Measurements from ENCODE around the gene ALX4. TPM values are rescaled to one million over a fixed set of nuclear protein-coding genes. Genes with fewer than 3 reads are reported as not detected.

ALX4 gene
- total and polyA plus RNA-seq, 2 of the 8 experiments (the other 6 are each of a cell fraction or from before 2014, with no cell fraction given), result not detected

GRCh38 chr11:44264438-44264749, 45.5 kb downstream of the ALX4 start:
- H3K23me2 ChIP-seq (ENCODE audit: low read depth, low read length), result no peaks in the 10 kb centered on the region
- H2BK20ac ChIP-seq (ENCODE audit: low read length), result no peak overlapping the region
- H3K4me3 ChIP-seq (ENCODE audit: extremely low read depth in 1 of 4, insufficient read depth in 2 of 4, low read depth in 3 of 4, low read length in 4 of 4), result no peak overlapping the region
- no peak overlapping the region for H2BK120ac ChIP-seq (replicated peaks; ENCODE audit: low read depth, low read length)
- no peaks in the 10 kb centered on the region for H3K79me2 ChIP-seq (ENCODE audit: control insufficient read depth in 1 of 2, insufficient read depth in 2 of 2, low read length in 2 of 2)
- H4K5ac ChIP-seq (ENCODE audit: insufficient read length, low read depth, low read length), result no peak overlapping the region
- no peaks in the 10 kb centered on the region for H3K36me3 ChIP-seq (ENCODE audit: control insufficient read depth in 2 of 4, insufficient read depth in 4 of 4, low read length in 3 of 4)
- WGBS, 2 experiments (ENCODE audit: extremely low coverage in 1 of 2, insufficient coverage in 1 of 2, insufficient read length in 1 of 2, insufficient replicate concordance in 2 of 2, low coverage in 1 of 2, low lambda C conversion rate in 2 of 2, missing lambda C conversion rate in 1 of 2), result 95% methylated on average over 3 of the region's 8 CpGs; no CpG with 5 or more reads in 1 of the 2 experiments
- H2BK12ac ChIP-seq (ENCODE audit: low read depth, low read length), result no peak overlapping the region
- H3K79me1 ChIP-seq (ENCODE audit: low read depth, low read length), result no peaks in the 10 kb centered on the region
- H3K4ac ChIP-seq (replicated peaks; ENCODE audit: insufficient read length, low read depth, low read length), result no peak overlapping the region
- H3K18ac ChIP-seq (ENCODE audit: extremely low read depth, low read length), result no peak overlapping the region
- no peak overlapping the region for H3K56ac ChIP-seq (replicated peaks; ENCODE audit: insufficient read length, low read depth, low read length)
- H3K9ac ChIP-seq (replicated peaks in 1 of 4; ENCODE audit: extremely low read depth in 1 of 4, low read depth in 3 of 4, low read length in 3 of 4), result no peak overlapping the region
- no peak overlapping the region for H2BK5ac ChIP-seq (ENCODE audit: low read depth, low read length)
- no peak overlapping the region for H2AFZ ChIP-seq (ENCODE audit: low read length)
- H2BK15ac ChIP-seq (ENCODE audit: low read length), result no peak overlapping the region
- CTCF ChIA-PET (ENCODE audit: partially characterized antibody), result interaction anchor here (0.6 to 2.2 kb wide), 3 partner anchors 13 to 62 kb away, joined by 3 to 14 read pairs (median 3); no protein-coding TSS in a partner anchor
- no peak overlapping the region for H3K23ac ChIP-seq (ENCODE audit: insufficient read length)
- no peaks in the 10 kb centered on the region for H3K27me3 ChIP-seq (replicated peaks in 1 of 4; ENCODE audit: control insufficient read depth in 3 of 4, extremely low read depth in 1 of 4, insufficient read depth in 3 of 4, low read length in 3 of 4)
- no peak for DNase-seq (ENCODE audit: low read depth in 1 of 2, low spot score in 2 of 2)
- H3K4me1 ChIP-seq (replicated peaks in 1 of 4; ENCODE audit: control insufficient read depth in 3 of 4, insufficient read depth in 4 of 4, low read length in 3 of 4), result no peaks in the 10 kb centered on the region; a peak in 2 of 7 replicates
- H4K8ac ChIP-seq (ENCODE audit: extremely low read depth, insufficient read depth, low read length), result no peak overlapping the region
- H3K9me3 ChIP-seq (ENCODE audit: insufficient read depth in 2 of 2, low read depth in 1 of 2, low read length in 1 of 2), result no peaks in the 10 kb centered on the region
- H3K27ac ChIP-seq (ENCODE audit: low read depth, low read length), result no peak overlapping the region
- H3K4me2 ChIP-seq (ENCODE audit: insufficient read depth in 1 of 2, low read depth in 2 of 2, low read length in 2 of 2), result no peak overlapping the region
- FAIRE-seq, result no peak
- POLR2A ChIA-PET (ENCODE audit: partially characterized antibody), result no interaction called here
- H4K20me1 ChIP-seq (replicated peaks in 1 of 2; ENCODE audit: control insufficient read depth in 1 of 2, insufficient read depth in 2 of 2, low read length in 2 of 2), result no peaks in the 10 kb centered on the region
- no peak overlapping the region for H2AK5ac ChIP-seq (ENCODE audit: low read depth, low read length)
- H4K91ac ChIP-seq (replicated peaks; ENCODE audit: insufficient read length, low read length), result no peak overlapping the region
- no peak overlapping the region for H3K14ac ChIP-seq (ENCODE audit: insufficient read length)
- TF ChIP-seq, protein P1, sequence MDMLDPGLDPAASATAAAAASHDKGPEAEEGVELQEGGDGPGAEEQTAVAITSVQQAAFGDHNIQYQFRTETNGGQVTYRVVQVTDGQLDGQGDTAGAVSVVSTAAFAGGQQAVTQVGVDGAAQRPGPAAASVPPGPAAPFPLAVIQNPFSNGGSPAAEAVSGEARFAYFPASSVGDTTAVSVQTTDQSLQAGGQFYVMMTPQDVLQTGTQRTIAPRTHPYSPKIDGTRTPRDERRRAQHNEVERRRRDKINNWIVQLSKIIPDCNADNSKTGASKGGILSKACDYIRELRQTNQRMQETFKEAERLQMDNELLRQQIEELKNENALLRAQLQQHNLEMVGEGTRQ (IDR thresholded peaks at IDR 0.05; ENCODE audit: low read length), result no peak
- TF ChIP-seq CHD1 (IDR thresholded peaks at IDR 0.05; ENCODE audit: low read depth, low read length) (no peak), ASH2L (IDR thresholded peaks at IDR 0.05; ENCODE audit: low read length) (no peak), TEAD4 (IDR thresholded peaks at IDR 0.05; ENCODE audit: low read depth, low read length) (no peak), SUZ12 (IDR thresholded peaks at IDR 0.05; ENCODE audit: low read length) (no peak), TBP (IDR thresholded peaks at IDR 0.05; ENCODE audit: low read depth, low read length) (no peak), TAF1 (IDR thresholded peaks at IDR 0.05; ENCODE audit: low read depth, low read length) (no peak), POLR2A (IDR thresholded peaks at IDR 0.05; ENCODE audit: control extremely low read depth in 1 of 2, low read depth in 2 of 2, low read length in 2 of 2) (no peak), JUN (IDR thresholded peaks at IDR 0.05; ENCODE audit: low read depth, low read length) (no peak), KDM4A (IDR thresholded peaks at IDR 0.05; ENCODE audit: low read depth, low read length, severe bottlenecking) (no peak), JUND (IDR thresholded peaks at IDR 0.05; ENCODE audit: low read length) (no peak), EP300 (IDR thresholded peaks at IDR 0.05; ENCODE audit: borderline replicate concordance in 1 of 2, low read depth in 2 of 2, low read length in 2 of 2) (no peak), ZNF274 (IDR thresholded peaks at IDR 0.05; ENCODE audit: borderline replicate concordance, extremely low read depth, low read length) (no peak)
- TF ChIP-seq, protein P2, sequence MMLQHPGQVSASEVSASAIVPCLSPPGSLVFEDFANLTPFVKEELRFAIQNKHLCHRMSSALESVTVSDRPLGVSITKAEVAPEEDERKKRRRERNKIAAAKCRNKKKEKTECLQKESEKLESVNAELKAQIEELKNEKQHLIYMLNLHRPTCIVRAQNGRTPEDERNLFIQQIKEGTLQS (IDR thresholded peaks at IDR 0.05; ENCODE audit: insufficient read depth, low read depth, low read length), result no peak
